DOHH2 (cell line): Measurements from ENCODE around the gene PDE2A.

Experiments
- CTCF ChIP-seq: fragments of 200-600 bp; sonication (generic); IDR thresholded peaks from one replicate; pipeline ENCODE4 v1.5.1; 2014; ENCODE audit warnings: antibody characterized with exemption, mild to moderate bottlenecking, low read depth, low read length; ENCODE audit not compliant: poor library complexity, severe bottlenecking
- EZH2phosphoT487 ChIP-seq: fragments of 200-600 bp; sonication (generic); IDR thresholded peaks from 2 replicates; pipeline ENCODE4 v1.6.1; 2017; ENCODE audit warnings: borderline replicate concordance, mild to moderate bottlenecking, antibody characterized with exemption, low read length, moderate library complexity, mixed read lengths

GRCh38 chr11:72687326-72687725, 13.1 kb upstream of the PDE2A start:
- no peak for TF ChIP-seq CTCF
- no peak for TF ChIP-seq EZH2phosphoT487
